CD4-positive, alpha-beta T cell (primary cell): ENCODE measurements around the gene TUBGCP6. TPM values are rescaled to one million over a fixed set of nuclear protein-coding genes. Genes with fewer than 3 reads are reported as not detected.

Experiments
- ATAC-seq: fragments of 200-7000 bp; cut with Tn5 transposase; one replicate; pipeline ENCODE4 v1.10.0; 2022; ENCODE audit warnings: mild to moderate bottlenecking; ENCODE audit not compliant: poor library complexity
- CTCF ChIA-PET: fragments of 350-600 bp; sonication (Branson Sonifier 250); formaldehyde crosslinking; loops from one replicate; lab custom pipeline; 2021; ENCODE audit warnings: antibody characterized with exemption, inconsistent platforms; lab: Charles Lee
- POLR2A ChIA-PET: fragments of 350-600 bp; sonication (Branson Sonifier 250); formaldehyde crosslinking; loops from one replicate; lab custom pipeline; 2021; ENCODE audit warnings: antibody characterized with exemption, inconsistent platforms; lab: Charles Lee
- DNase-seq, 14 experiments: peaks; one replicate each; pipeline ENCODE4 v3.0.0-alpha.2; 2013 to 2020; ENCODE audit warnings: mixed read lengths in 2 of 14
- H3K27ac ChIP-seq, 2 donors: one replicate each; pipeline versions ENCODE4 v1.5.1 to v1.7.0; 2013; ENCODE audit warnings: low read length in 2 of 2, low read depth in 1 of 2, mild to moderate bottlenecking in 1 of 2
- H3K27me3 ChIP-seq, 2 experiments: 1 replicate in 1 of 2; 2 replicates in 1 of 2; pipeline versions ENCODE4 v1.6.1 to v1.7.0; 2013; ENCODE audit warnings: low read length in 2 of 2, control low read depth in 1 of 2, mild to moderate bottlenecking in 1 of 2, moderate library complexity in 1 of 2; ENCODE audit not compliant: insufficient read depth in 2 of 2, control insufficient read depth in 1 of 2
- H3K36me3 ChIP-seq: one replicate; pipeline ENCODE4 v1.6.1; 2013; ENCODE audit warnings: low read length, control low read depth; ENCODE audit not compliant: insufficient read depth
- H3K4me1 ChIP-seq: one replicate; pipeline ENCODE4 v1.6.1; 2013; ENCODE audit warnings: low read length, control low read depth; ENCODE audit not compliant: insufficient read depth
- H3K4me3 ChIP-seq: one replicate; pipeline ENCODE4 v1.5.1; 2013; ENCODE audit warnings: mild to moderate bottlenecking, low read length, moderate library complexity
- H3K9me3 ChIP-seq, 2 experiments: 1 replicate in 1 of 2; 2 replicates in 1 of 2; pipeline versions ENCODE4 v1.6.1 to v1.7.0; 2013; ENCODE audit warnings: low read length in 2 of 2, mild to moderate bottlenecking in 2 of 2, control low read depth in 1 of 2, moderate library complexity in 1 of 2; ENCODE audit not compliant: control insufficient read depth in 1 of 2, insufficient read depth in 1 of 2
- H3K27ac Mint-ChIP-seq: one replicate; pipeline ENCODE4 v1.8.0; 2020; ENCODE audit warnings: mixed read lengths
- H3K27me3 Mint-ChIP-seq: one replicate; pipeline ENCODE4 v1.8.0; 2021; ENCODE audit warnings: mixed read lengths
- H3K36me3 Mint-ChIP-seq: one replicate; pipeline ENCODE4 v1.8.0; 2021; ENCODE audit warnings: low read depth, mixed read lengths
- H3K4me1 Mint-ChIP-seq: one replicate; pipeline ENCODE4 v1.8.0; 2021; ENCODE audit warnings: low read depth, mixed read lengths
- H3K4me3 Mint-ChIP-seq: one replicate; pipeline ENCODE4 v1.8.0; 2020; ENCODE audit warnings: mild to moderate bottlenecking, mixed read lengths
- H3K9me3 Mint-ChIP-seq: one replicate; pipeline ENCODE4 v1.8.0; 2020; ENCODE audit warnings: mixed read lengths
- intact Hi-C, 2 experiments: fragments of 100-400 bp; cut with DNase I in 1 of 2; cut with micrococcal nuclease in 1 of 2; formaldehyde crosslinking; loops; one replicate each; pipeline versions ENCODE4 v1.15.1 to v1.9.0; 2023 to 2025; cut with DNase I, micrococcal nuclease
- total RNA-seq, 174 experiments: library from RNA in 2 of 174; stranded (reverse) in 2 of 174; gene quantifications; one replicate each; pipeline ENCODE4 v1.2.3 and lab custom pipeline; 2021 to 2026
- TF ChIP-seq, protein P1 (sequence below): fragments of 200-600 bp; IDR thresholded peaks from one replicate; pipeline ENCODE4 v1.8.0; 2022; ENCODE audit warnings: antibody characterized with exemption, mild to moderate bottlenecking

The TUBGCP6 gene
- total RNA-seq, 2 experiments from 2014 or later = 124 to 126 TPM

DNA sequence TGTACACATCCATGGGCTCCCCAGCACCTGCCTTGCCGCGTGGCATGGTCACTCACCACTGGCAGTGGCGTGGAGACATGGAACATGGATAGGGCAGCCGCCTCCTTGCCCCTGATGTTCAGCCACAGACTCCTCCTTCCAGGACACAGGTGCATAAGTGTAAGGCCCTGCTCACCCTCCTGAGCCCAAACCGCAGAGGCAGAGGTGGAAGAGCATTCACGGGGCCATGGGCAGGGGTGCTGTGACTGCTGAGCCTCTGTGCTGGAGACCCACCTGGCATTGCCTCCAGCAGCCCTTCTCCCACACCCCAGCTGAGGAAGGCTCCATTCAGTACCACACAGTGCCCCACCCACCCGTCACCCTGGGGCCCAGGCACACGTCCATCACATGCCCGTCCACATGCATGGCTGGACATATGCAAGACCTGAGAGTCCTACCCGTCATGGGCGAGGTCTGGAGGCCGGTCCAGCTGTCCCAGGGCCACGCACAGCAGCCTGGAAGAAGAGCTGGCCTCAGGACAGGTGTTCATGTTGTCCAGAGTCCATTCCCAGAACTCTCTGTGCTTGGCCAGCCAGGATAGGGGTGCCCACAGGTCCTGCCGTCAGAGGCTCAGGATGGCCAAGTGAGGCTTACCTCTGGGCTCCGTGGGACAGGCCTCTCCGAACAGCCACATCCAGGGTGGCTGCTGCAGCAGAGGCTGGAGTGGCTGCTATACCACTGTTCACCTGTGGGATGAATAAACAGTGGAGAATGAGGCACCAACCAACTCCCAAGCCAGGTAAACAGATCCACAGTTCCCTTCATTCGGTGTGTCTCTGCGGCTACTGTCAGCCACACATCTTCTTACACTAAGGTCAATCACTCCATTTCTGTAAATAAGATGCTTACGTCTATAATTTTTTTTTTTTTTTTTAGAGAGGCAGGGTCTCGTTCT is 1.7 kb upstream of the TUBGCP6 start:
- no peak overlapping the region for H3K27ac ChIP-seq
- peaks cover 92% of the 10 kb centered on the region for H3K4me1 ChIP-seq
- CTCF ChIA-PET = interaction anchor here (3.1 kb wide), 1 partner anchor 96 kb away, joined by 16 read pairs; no protein-coding TSS in a partner anchor
- H3K9me3 ChIP-seq = no peaks in the 10 kb centered on the region
- peaks cover 29% of the 10 kb centered on the region for H3K36me3 ChIP-seq
- Mint-ChIP-seq H3K4me3 (peak overlapping the region; percentile 83), H3K27me3 (no peaks in the 10 kb centered on the region), H3K4me1 (peaks cover 49% of the 10 kb centered on the region), H3K27ac (peak overlapping the region; percentile 71), H3K36me3 (peaks cover 30% of the 10 kb centered on the region), H3K9me3 (no peaks in the 10 kb centered on the region)
- no peak overlapping the region for H3K4me3 ChIP-seq
- intact Hi-C loops = no loop called here
- TF ChIP-seq, protein P1, sequence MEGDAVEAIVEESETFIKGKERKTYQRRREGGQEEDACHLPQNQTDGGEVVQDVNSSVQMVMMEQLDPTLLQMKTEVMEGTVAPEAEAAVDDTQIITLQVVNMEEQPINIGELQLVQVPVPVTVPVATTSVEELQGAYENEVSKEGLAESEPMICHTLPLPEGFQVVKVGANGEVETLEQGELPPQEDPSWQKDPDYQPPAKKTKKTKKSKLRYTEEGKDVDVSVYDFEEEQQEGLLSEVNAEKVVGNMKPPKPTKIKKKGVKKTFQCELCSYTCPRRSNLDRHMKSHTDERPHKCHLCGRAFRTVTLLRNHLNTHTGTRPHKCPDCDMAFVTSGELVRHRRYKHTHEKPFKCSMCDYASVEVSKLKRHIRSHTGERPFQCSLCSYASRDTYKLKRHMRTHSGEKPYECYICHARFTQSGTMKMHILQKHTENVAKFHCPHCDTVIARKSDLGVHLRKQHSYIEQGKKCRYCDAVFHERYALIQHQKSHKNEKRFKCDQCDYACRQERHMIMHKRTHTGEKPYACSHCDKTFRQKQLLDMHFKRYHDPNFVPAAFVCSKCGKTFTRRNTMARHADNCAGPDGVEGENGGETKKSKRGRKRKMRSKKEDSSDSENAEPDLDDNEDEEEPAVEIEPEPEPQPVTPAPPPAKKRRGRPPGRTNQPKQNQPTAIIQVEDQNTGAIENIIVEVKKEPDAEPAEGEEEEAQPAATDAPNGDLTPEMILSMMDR = no peak
- ATAC-seq (no peak), DNase-seq (no peak)
- POLR2A ChIA-PET = interaction anchor here (0.6 to 0.9 kb wide), 2 partner anchors 55 to 362 kb away, joined by 3 read pairs; no protein-coding TSS in a partner anchor
- no peaks in the 10 kb centered on the region for H3K27me3 ChIP-seq

DNA sequence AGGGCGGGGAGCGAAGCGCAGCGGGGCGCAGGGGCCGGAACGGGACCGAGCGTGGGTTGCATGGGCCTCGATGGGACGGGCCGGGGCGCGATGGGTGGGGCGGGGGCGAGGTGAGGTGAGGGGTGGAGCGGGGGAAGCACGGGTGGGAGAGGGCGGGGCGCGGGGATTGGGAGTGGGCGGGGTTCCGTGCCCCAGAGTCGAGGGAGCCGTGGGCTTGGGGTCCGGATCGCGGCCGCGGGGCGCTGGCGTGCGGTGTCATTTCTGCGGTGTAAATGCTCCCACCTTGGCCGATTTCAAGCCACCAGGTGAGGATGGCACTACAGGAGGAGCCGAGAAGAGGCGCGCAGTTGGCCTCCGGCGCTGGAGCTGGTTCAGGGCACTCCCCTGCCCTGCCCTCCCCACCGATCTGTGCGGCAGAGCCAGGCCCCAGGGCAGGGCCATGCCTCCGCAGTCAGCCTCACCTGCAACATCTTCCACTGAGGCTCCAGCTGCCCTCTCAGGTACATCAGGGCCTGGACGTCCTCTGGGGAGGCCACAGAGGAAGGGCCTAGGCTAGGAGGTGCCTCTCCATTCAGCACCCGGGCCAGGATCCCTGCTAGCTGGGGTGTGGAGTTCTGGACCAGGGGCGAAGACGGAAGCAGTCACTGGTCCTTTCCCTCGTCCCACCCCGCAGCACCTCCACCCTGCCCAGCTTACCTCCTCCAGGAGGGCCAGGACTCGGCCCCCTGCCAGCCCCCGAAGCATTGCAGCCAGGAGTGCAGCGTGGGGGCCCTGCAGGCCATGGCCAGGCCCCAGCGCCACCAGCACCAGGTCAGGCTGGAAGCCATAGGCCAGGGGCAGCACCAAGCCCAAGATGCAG is 620 bp upstream of the TUBGCP6 start:
- Mint-ChIP-seq H3K9me3 (no peaks in the 10 kb centered on the region), H3K36me3 (peaks cover 37% of the 10 kb centered on the region), H3K27ac (peak overlapping the region; percentile 89), H3K27me3 (no peaks in the 10 kb centered on the region), H3K4me1 (peaks cover 52% of the 10 kb centered on the region), H3K4me3 (peak overlapping the region; percentile 99)
- peak overlapping the region; percentile 100 for H3K4me3 ChIP-seq
- ChIA-PET CTCF (interaction anchor here (1.4 to 3.1 kb wide), 2 partner anchors 97 to 317 kb away, joined by 3 to 16 read pairs; partner anchors contain the start of gene SYCE3), POLR2A (interaction anchor here (0.6 to 3.8 kb wide), 5 partner anchors 54 to 375 kb away, joined by 3 to 31 read pairs (median 3); partner anchors contain the start of genes LMF2, NCAPH2 and SCO2)
- ATAC-seq (peak; percentile 33), DNase-seq (peak in 3 of 14 experiments; percentile 50 to 84 (median 70))
- peaks cover 30% of the 10 kb centered on the region for H3K36me3 ChIP-seq
- no peaks in the 10 kb centered on the region for H3K27me3 ChIP-seq
- TF ChIP-seq, protein P1 = no peak
- H3K4me1 ChIP-seq = peaks cover 95% of the 10 kb centered on the region
- intact Hi-C loops = loop anchor here in 1 of 2 experiments (1.0 kb wide), 2 partner anchors 98 to 263 kb away; partner anchors contain the start of genes NCAPH2 and PPP6R2
- H3K9me3 ChIP-seq = no peaks in the 10 kb centered on the region
- peak overlapping the region; percentile 98 for H3K27ac ChIP-seq
